Activated T-cell treated with anti-CD3 and anti-CD28 coated beads, Interleukin-2, amount 50 U/mL, for 72 hours (primary cell): Measurements from ENCODE around the gene SLC9A6. TPM values are rescaled to one million over a fixed set of nuclear protein-coding genes. Genes with fewer than 3 reads are reported as not detected.

Experiments used
- ATAC-seq, 2 donors: fragments of 150-1000 bp; cut with Tn5 transposase; replicated peaks in 1 of 2; 2 replicates each; pipeline ENCODE4 v1.10.0; 2021; ENCODE audit warnings: moderate library complexity in 2 of 2, mild to moderate bottlenecking in 1 of 2
- DNase-seq, 2 donors: peaks; one replicate each; pipeline ENCODE4 v3.0.0; 2021 to 2022; ENCODE audit warnings: mixed read lengths in 1 of 2
- H3K27ac Mint-ChIP-seq: one replicate; pipeline ENCODE4 v1.8.0; 2022; ENCODE audit warnings: mild to moderate bottlenecking, moderate library complexity, mixed read lengths
- H3K27me3 Mint-ChIP-seq: one replicate; pipeline ENCODE4 v1.8.0; 2022; ENCODE audit warnings: low read depth, mixed read lengths
- H3K36me3 Mint-ChIP-seq, 2 donors: one replicate each; pipeline ENCODE4 v1.8.0; 2022; ENCODE audit warnings: mixed read lengths in 2 of 2, mild to moderate bottlenecking in 1 of 2; ENCODE audit not compliant: insufficient read depth in 2 of 2
- H3K4me1 Mint-ChIP-seq: one replicate; pipeline ENCODE4 v1.8.0; 2022; ENCODE audit warnings: low read depth, mixed read lengths
- H3K4me3 Mint-ChIP-seq, 2 donors: one replicate each; pipeline ENCODE4 v1.8.0; 2022; ENCODE audit warnings: mild to moderate bottlenecking in 2 of 2, mixed read lengths in 2 of 2, moderate library complexity in 2 of 2
- H3K9me3 Mint-ChIP-seq, 2 donors: one replicate each; pipeline ENCODE4 v1.8.0; 2022; ENCODE audit warnings: mixed read lengths in 2 of 2
- total RNA-seq, 2 donors: library from RNA; stranded (reverse); gene quantifications; one replicate each; pipeline ENCODE4 v1.2.3, GENCODE V29; 2022

The SLC9A6 gene
- total RNA-seq, 2 donors from 2014 or later, result 11.4 to 12.2 TPM

DNA sequence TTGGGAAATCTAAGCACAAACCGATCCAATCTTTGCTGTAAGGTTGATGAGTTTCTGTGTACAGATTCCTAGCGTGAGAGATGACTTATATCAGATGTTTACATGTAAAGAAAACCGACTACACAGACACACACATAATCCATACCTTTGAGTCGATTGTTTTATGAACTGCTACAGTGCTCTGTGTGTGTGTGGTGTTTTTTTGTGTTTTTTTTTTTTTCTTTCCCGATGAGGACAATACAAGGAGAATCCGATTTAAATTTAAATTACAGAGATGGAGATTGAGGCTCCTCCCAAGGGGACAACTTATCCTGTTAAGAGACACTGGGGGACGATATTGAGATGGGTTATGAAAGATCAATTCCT lies 461 bp upstream of the SLC9A6 start:
- H3K4me3 Mint-ChIP-seq, result peak overlapping the region; percentile 83 to 94
- H3K27me3 Mint-ChIP-seq, result peaks cover 26% of the 10 kb centered on the region
- H3K36me3 Mint-ChIP-seq, result peaks cover 0 to 2% of the 10 kb centered on the region in 2 donors
- H3K9me3 Mint-ChIP-seq, result no peaks in the 10 kb centered on the region
- peak overlapping the region; percentile 97 for H3K27ac Mint-ChIP-seq
- no peak for DNase-seq
- peaks cover 42% of the 10 kb centered on the region for H3K4me1 Mint-ChIP-seq
- ATAC-seq, result peak in 1 of 2 donors; percentile 17

DNA sequence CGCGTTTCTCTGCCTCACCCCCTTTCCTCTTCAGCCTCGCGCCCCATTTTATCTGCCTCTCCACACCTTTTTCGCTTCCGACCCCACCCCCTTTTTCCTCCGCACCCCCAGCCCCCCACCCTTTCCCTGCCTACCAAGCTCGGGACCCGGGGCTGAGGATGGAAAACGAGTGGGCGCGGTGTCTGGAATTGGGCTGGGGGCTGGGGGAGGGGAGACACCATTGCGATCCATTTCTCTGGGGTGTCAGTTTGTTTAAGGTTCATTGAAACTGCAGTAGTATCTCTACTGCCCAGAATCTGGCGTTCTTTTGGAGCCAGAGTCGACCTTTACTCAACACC lies 707 bp downstream of the SLC9A6 start:
- ATAC-seq, result no peak
- Mint-ChIP-seq H3K27me3 (peaks cover 26% of the 10 kb centered on the region), H3K27ac (peak overlapping the region; percentile 70), H3K4me1 (peaks cover 40% of the 10 kb centered on the region), H3K36me3 (peaks cover 0 to 2% of the 10 kb centered on the region in 2 donors), H3K4me3 (peak overlapping the region; percentile 90), H3K9me3 (no peaks in the 10 kb centered on the region)
- no peak for DNase-seq

DNA sequence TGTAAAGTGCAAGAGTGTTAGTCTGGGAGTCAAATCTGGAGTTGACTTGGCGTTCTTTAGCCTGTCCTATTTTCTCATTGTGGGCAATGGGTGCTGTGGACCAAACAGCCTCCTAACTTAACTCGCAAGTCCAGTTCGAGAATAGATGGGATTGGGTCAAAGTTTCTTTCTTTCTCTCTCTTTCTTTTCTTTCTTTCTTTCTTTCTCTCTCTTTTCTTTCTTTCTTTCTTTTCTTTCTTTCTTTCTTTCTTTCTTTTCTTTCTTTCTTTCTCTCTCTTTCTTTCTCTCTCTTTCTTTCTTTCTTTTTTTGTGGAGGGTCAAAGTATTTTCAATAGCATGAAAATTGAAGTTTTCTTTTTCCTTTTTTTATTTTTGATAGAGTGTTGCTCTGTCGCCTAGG lies 3.0 kb downstream of the SLC9A6 start:
- Mint-ChIP-seq H3K4me3 (peak overlapping the region in 1 of 2 donors; percentile 74), H3K27me3 (peaks cover 17% of the 10 kb centered on the region), H3K36me3 (peaks cover 0 to 2% of the 10 kb centered on the region in 2 donors), H3K27ac (peak overlapping the region; percentile 60), H3K9me3 (no peaks in the 10 kb centered on the region), H3K4me1 (peaks cover 23% of the 10 kb centered on the region)
- DNase-seq, result no peak
- ATAC-seq, result no peak

DNA sequence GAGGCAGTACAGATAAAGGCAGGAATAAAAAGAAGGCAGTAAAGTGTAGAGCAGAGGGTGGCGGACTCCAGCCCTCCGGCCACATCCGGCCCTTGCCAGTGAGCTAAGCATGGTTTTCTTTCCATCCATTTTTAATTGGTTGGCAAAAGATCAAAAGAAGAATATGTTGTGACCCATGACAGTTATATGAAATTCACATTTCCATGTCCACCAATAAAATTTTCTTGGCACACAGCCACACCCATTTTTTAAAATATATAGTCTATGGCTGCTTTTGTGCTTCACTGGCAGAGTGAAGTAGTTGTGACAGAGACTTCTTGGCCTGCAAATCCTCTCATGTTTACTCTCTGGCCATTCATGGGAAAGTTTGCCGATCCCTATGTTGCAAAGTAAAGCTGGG lies 29.8 kb downstream of the SLC9A6 start:
- Mint-ChIP-seq H3K27me3 (peaks cover 4% of the 10 kb centered on the region), H3K4me3 (no peak overlapping the region), H3K27ac (no peak overlapping the region), H3K9me3 (no peaks in the 10 kb centered on the region), H3K36me3 (peaks cover 0 to 3% of the 10 kb centered on the region in 2 donors), H3K4me1 (no peaks in the 10 kb centered on the region)
- DNase-seq (no peak), ATAC-seq (no peak)

GRCh38 chrX:136016881-136017280 lies 31.6 kb downstream of the SLC9A6 start:
- Mint-ChIP-seq H3K27ac (no peak overlapping the region), H3K27me3 (no peaks in the 10 kb centered on the region), H3K4me1 (peaks cover 7% of the 10 kb centered on the region), H3K4me3 (no peak overlapping the region), H3K9me3 (no peaks in the 10 kb centered on the region), H3K36me3 (peaks cover 0 to 3% of the 10 kb centered on the region in 2 donors)
- DNase-seq (no peak), ATAC-seq (no peak)

GRCh38 chrX:136019226-136019625 lies 34.0 kb downstream of the SLC9A6 start:
- DNase-seq (no peak), ATAC-seq (no peak)
- Mint-ChIP-seq H3K4me3 (no peak overlapping the region), H3K36me3 (peaks cover 0 to 3% of the 10 kb centered on the region in 2 donors), H3K4me1 (peaks cover 7% of the 10 kb centered on the region), H3K27me3 (no peaks in the 10 kb centered on the region), H3K9me3 (no peaks in the 10 kb centered on the region), H3K27ac (no peak overlapping the region)

DNA sequence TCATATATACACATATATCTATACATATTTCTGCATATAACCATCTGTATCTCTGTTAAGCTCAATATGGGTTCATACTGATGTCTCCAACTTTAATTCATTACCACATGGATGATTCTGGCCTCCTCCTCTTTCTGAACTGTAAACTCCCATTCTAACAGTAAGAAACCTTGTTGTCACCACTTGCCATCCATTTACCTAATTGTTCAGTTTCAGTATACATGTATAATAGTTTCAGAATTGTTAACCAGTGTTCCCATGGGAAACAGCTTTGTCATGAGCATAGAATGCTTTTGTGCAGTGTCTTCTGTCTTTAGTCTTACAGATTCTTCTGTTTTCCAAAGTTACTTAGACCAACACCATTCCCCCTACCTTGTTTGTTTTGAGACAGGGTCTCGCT lies 35.9 kb downstream of the SLC9A6 start:
- H3K27ac Mint-ChIP-seq, result no peak overlapping the region
- no peak overlapping the region for H3K4me3 Mint-ChIP-seq
- no peak for DNase-seq
- no peaks in the 10 kb centered on the region for H3K9me3 Mint-ChIP-seq
- H3K4me1 Mint-ChIP-seq, result peaks cover 7% of the 10 kb centered on the region
- ATAC-seq, result no peak
- peaks cover 0 to 3% of the 10 kb centered on the region in 2 donors for H3K36me3 Mint-ChIP-seq
- peaks cover 4% of the 10 kb centered on the region for H3K27me3 Mint-ChIP-seq

DNA sequence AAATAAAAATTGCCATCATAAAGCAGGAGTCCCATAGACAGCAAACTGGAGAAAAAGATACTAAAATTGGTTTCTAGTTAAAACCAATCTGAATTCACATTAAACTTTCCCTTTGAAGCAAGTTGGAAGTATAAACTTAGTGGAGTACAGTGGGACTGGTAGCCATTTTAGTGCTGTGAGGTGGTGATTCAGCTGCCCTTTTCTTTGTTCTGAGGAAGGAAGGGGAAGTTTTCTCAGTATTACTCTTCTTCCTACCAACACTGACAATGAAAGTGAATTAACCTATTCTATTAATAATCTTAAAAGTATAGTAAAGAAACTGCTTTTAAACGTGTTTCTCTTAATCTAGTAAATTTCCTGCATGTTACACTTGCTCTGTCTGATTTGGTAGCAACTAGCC lies 36.7 kb downstream of the SLC9A6 start:
- H3K36me3 Mint-ChIP-seq, result peaks cover 0 to 3% of the 10 kb centered on the region in 2 donors
- no peak for DNase-seq
- peak overlapping the region; percentile 68 for H3K27ac Mint-ChIP-seq

GRCh38 chrX:136025091-136025490 lies 39.9 kb downstream of the SLC9A6 start:
- ATAC-seq, result no peak
- Mint-ChIP-seq H3K9me3 (no peaks in the 10 kb centered on the region), H3K4me1 (peaks cover 7% of the 10 kb centered on the region), H3K27me3 (peaks cover 12% of the 10 kb centered on the region), H3K27ac (peak overlapping the region; percentile 42), H3K36me3 (no peaks in the 10 kb centered on the region), H3K4me3 (no peak overlapping the region)
- no peak for DNase-seq

More for the DNA sequence above, 36.7 kb downstream of the SLC9A6 start:
- H3K4me1 Mint-ChIP-seq, result peaks cover 7% of the 10 kb centered on the region
- H3K9me3 Mint-ChIP-seq, result no peaks in the 10 kb centered on the region
- peaks cover 4% of the 10 kb centered on the region for H3K27me3 Mint-ChIP-seq
- H3K4me3 Mint-ChIP-seq, result peak overlapping the region in 1 of 2 donors; percentile 45
- peak; percentile 36 to 48 for ATAC-seq

GRCh38 chrX:136028383-136028984 lies 43.2 kb downstream of the SLC9A6 start:
- Mint-ChIP-seq H3K9me3 (no peaks in the 10 kb centered on the region), H3K27ac (no peak overlapping the region), H3K4me1 (no peaks in the 10 kb centered on the region), H3K27me3 (peaks cover 12% of the 10 kb centered on the region), H3K4me3 (no peak overlapping the region), H3K36me3 (no peaks in the 10 kb centered on the region)
- ATAC-seq (peak; percentile 52 to 58), DNase-seq (no peak)

DNA sequence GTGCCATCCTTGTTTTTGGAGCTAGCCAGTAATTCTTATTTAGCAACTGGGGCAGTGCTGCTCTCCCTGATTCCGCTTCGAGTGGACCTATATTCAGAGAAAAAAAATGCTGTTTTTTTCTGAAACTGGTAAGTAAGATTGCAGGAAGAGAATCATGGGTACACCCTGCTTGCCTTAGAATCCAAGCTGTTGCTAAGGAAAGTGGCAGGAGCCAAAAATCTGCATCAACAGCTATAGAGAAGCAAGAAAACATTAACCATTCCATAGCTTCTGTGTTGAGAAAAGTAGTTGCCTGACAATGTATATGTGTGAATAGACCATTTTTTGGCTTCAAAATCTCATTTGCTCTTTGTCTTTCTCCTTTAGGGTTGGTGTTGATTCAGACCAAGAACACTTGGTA lies 44.5 kb downstream of the SLC9A6 start:
- no peak overlapping the region for H3K4me3 Mint-ChIP-seq
- peaks cover 12% of the 10 kb centered on the region for H3K27me3 Mint-ChIP-seq
- H3K4me1 Mint-ChIP-seq, result no peaks in the 10 kb centered on the region
- no peaks in the 10 kb centered on the region for H3K9me3 Mint-ChIP-seq
- ATAC-seq, result no peak
- no peak overlapping the region for H3K27ac Mint-ChIP-seq
- H3K36me3 Mint-ChIP-seq, result no peaks in the 10 kb centered on the region
- no peak for DNase-seq

DNA sequence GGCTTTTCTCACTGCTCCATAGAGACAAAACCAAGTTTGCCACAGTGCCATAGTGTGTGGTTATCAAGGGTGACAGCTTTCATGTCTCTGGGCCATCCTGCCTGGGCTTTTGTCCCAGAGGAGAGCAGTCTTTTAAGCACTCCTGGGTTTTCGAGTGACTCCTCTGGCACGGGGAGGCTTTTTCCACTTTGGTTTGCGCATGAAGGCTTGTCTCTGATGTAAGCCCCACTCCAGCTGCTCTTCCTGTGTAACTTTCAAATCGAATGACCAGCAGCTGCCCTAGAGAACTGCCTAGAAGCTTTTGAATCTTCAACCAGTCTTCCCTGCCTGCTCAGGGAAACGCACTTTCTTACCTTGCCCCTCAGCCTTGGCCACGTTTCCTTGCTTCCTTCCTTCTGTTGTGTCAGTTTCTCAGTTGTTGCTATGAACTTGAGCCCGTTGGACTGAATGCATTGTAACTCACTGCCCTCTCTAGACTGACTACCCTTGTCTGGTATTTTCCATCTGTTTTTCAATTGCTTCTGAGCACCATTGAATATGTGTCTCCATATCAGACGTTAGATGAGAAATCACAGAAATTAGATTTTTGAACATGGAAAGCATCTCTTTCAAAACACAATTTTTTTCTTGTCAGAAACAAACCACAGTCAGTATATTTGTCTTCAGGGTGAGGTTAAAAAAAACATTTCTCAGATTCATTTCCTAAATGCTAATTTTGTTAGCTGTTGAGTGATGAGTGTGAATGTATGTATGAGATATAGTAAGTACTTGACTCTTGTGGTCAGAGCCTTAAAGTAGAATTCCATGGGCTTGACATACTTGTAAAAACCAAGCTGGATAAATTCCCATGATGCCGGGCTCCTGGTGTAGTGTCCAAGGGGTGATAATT lies 45.3 kb downstream of the SLC9A6 start:
- H3K4me3 Mint-ChIP-seq, result no peak overlapping the region
- no peak overlapping the region for H3K27ac Mint-ChIP-seq

DNA sequence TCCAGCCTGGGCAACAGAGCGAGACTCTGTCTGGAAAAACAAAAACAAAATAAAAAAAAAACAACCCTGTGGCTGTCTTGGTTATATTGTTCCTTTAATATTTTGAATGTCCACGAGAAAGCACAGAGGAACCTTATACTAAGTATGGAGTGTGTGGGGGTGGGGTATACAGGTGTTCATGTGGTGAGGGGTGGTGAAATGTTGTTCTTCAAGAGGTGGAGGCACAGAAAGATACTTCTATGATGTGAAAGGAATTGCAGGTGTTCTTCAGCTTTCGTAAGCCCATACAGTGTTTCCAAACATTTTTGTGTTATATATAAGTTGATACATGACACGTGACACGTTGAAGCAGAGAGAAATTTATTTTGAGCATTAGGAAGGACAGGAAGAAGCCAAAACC lies 46.4 kb downstream of the SLC9A6 start:
- ATAC-seq, result no peak
- no peak overlapping the region for H3K4me3 Mint-ChIP-seq
- peaks cover 12% of the 10 kb centered on the region for H3K27me3 Mint-ChIP-seq
- no peak for DNase-seq
- H3K9me3 Mint-ChIP-seq, result no peaks in the 10 kb centered on the region
- no peaks in the 10 kb centered on the region for H3K4me1 Mint-ChIP-seq
- peaks cover 0 to 3% of the 10 kb centered on the region in 2 donors for H3K36me3 Mint-ChIP-seq
- H3K27ac Mint-ChIP-seq, result no peak overlapping the region

More for the DNA sequence above, 45.3 kb downstream of the SLC9A6 start:
- no peak for DNase-seq
- Mint-ChIP-seq H3K9me3 (no peaks in the 10 kb centered on the region), H3K4me1 (no peaks in the 10 kb centered on the region), H3K36me3 (no peaks in the 10 kb centered on the region), H3K27me3 (peaks cover 12% of the 10 kb centered on the region)
- ATAC-seq, result no peak
